Heart right ventricle (tissue), 16 donors: ENCODE measurements around the gene KCNQ1. TPM values are rescaled to one million over a fixed set of nuclear protein-coding genes. Genes with fewer than 3 reads are reported as not detected.

Source experiments
- ATAC-seq, 8 donors: fragments of 200-7000 bp; cut with Tn5 transposase; one replicate each; pipeline ENCODE4 v1.9.1; 2020; ENCODE audit warnings: mild to moderate bottlenecking in 8 of 8, moderate library complexity in 8 of 8, moderate number of reproducible peaks in 1 of 8
- DNase-seq, 2 donors: peaks; one replicate each; pipeline ENCODE4 v3.0.0-alpha.2; 2020
- H3K27ac ChIP-seq, 10 donors: fragments of 200-600 bp; sonication (generic) in 2 of 10; one replicate each; pipeline versions ENCODE4 v1.5.0 to v1.8.0; 2020 to 2022; ENCODE audit warnings: mild to moderate bottlenecking in 3 of 10
- H3K27me3 ChIP-seq, 7 donors: fragments of 200-600 bp; one replicate each; pipeline ENCODE4 v1.8.0; 2021 to 2022; ENCODE audit warnings: mild to moderate bottlenecking in 2 of 7
- H3K36me3 ChIP-seq, 9 donors: fragments of 200-600 bp; sonication (generic) in 1 of 9; one replicate each; pipeline versions ENCODE4 v1.5.0 to v1.8.0; 2020 to 2022; ENCODE audit warnings: mild to moderate bottlenecking in 2 of 9
- H3K4me1 ChIP-seq, 9 donors: fragments of 200-600 bp; sonication (generic) in 1 of 9; one replicate each; pipeline versions ENCODE4 v1.5.0 to v1.8.0; 2020 to 2022; ENCODE audit warnings: mild to moderate bottlenecking in 4 of 9
- H3K4me3 ChIP-seq, 10 donors: fragments of 200-600 bp; sonication (generic) in 2 of 10; one replicate each; pipeline versions ENCODE4 v1.5.0 to v1.8.0; 2020 to 2022; ENCODE audit warnings: mild to moderate bottlenecking in 7 of 10, moderate library complexity in 2 of 10
- H3K9me3 ChIP-seq, 11 donors: fragments of 200-600 bp in 10 of 11; sonication (generic) in 2 of 11; one replicate each; pipeline versions ENCODE4 v1.5.0 to v1.8.0; 2013 to 2022; ENCODE audit warnings: mild to moderate bottlenecking in 2 of 11, control low read depth in 1 of 11, moderate library complexity in 1 of 11
- CTCF ChIP-seq, 9 donors: fragments of 200-600 bp; sonication (generic) in 2 of 9; IDR thresholded peaks; one replicate each; pipeline versions ENCODE4 v1.5.0 to v1.8.0; 2021 to 2022; ENCODE audit warnings: antibody characterized with exemption in 9 of 9, mild to moderate bottlenecking in 5 of 9, moderate library complexity in 1 of 9
- WGBS, 2 donors: extraction: QIAGEN DNeasy Blood & Tissue Kit; methylation state at CpG; one replicate each; pipeline ENCODE4 v1.1.7; 2013; ENCODE audit warnings: inconsistent platforms in 1 of 2; 5-methylcytosine and 5-hydroxymethylcytosine counted together
- intact Hi-C, 10 donors: fragments of 100-400 bp; cut with DNase I; formaldehyde crosslinking; loops; one replicate each; pipeline versions ENCODE4 v1.11.1 to v1.14.2; 2022
- polyA plus RNA-seq, 2 donors: library from polyadenylated mRNA; stranded (reverse); fragments of 200-250 nt; gene quantifications; one replicate each; pipeline ENCODE4 v1.2.3, GENCODE V29; 2013
- total RNA-seq, 10 donors: library from RNA; stranded (reverse); fragmentation: NEBNext Ultra II Directional in 3 of 10; extraction: Animal tissue kit (Norgen Biotek cat#: 25700) in 3 of 10; gene quantifications; one replicate each; pipeline versions ENCODE4 v1.2.1 to v1.2.4, GENCODE V29; 2021 to 2023
- donor health status: Arrhythmogenic right ventricular cardiomyopathy.
- donor health status: ischemic (EF 13 %, LVEDD 7.1; RV severe dilation, severe dysfunction).
- donor health status: healthy with polysubstance abuse.
- donor health status: DM: no; HTN: yes; CAD: no.
- donor health status: DM: no; HTN: no; CAD: no.
- donor health status: ischemic (EF 25% LVEDD 6.9; RV normal size, moderate dysfunction).
- donor health status: ischemic (EF 25% LVEDD 5.7; RV mildly dilated, moderate dysfunction).
- donor health status: healthy.
- donor health status: DM: yes; HTN: yes; CAD: no.
- donor health status: Ischemic cardiomyopathy.
- donor health status: ischemic (EF 35%, LVEDD 5.7; RV mildly dilated, moderate dysfunction).
- donor health status: nonischemic (EF 11% LVEDD 7.7; RV severe dilation, severe dysfunction).
- donor health status: DM: yes; HTN: yes; CAD: no.
- donor health status: PGD.
- donor health status: ischemic (EF 29% LVEDD 5.4; RV normal size, mild dysfunction).
- donor health status: nonischemic (EF 23%, LVEDD 6.1; RV moderate dilation, normal function).

KCNQ1 gene
- total and polyA plus RNA-seq, 12 donors: 19.9 to 48.2 (median 33.7) TPM

GRCh38 chr11:2551131-2551530, 106.3 kb downstream of the KCNQ1 start:
- Histone ChIP-seq H3K4me3 (no peak overlapping the region), H3K27me3 (no peaks in the 10 kb centered on the region), H3K4me1 (peaks cover 0 to 18% (median 0%) of the 10 kb centered on the region in 9 donors), H3K36me3 (no peaks in the 10 kb centered on the region), H3K27ac (no peak overlapping the region), H3K9me3 (no peaks in the 10 kb centered on the region)
- intact Hi-C loops: loop anchor here in 1 of 10 donors (10.0 kb wide), 1 partner anchor 234 kb away; no protein-coding TSS in a partner anchor
- DNase-seq: no peak
- TF ChIP-seq CTCF (IDR thresholded peaks at IDR 0.05): no peak
- ATAC-seq: peak in 1 of 8 donors; percentile 7
- 91 to 95% methylated on average over 12 of the region's 12 CpGs for WGBS, 2 donors

GRCh38 chr11:2552210-2552609, 107.4 kb downstream of the KCNQ1 start:
- Histone ChIP-seq H3K4me1 (peaks cover 0 to 18% (median 0%) of the 10 kb centered on the region in 9 donors), H3K27me3 (no peaks in the 10 kb centered on the region), H3K27ac (no peak overlapping the region), H3K4me3 (no peak overlapping the region), H3K9me3 (peaks cover 0 to under 1% (median 0%) of the 10 kb centered on the region in 11 donors), H3K36me3 (no peaks in the 10 kb centered on the region)
- 90 to 93% methylated on average over 5 of the region's 5 CpGs for WGBS, 2 donors
- no peak for TF ChIP-seq CTCF (IDR thresholded peaks at IDR 0.05)
- intact Hi-C loops: loop anchor here in 1 of 10 donors (10.0 kb wide), 1 partner anchor 233 kb away; no protein-coding TSS in a partner anchor
- ATAC-seq (no peak), DNase-seq (no peak)

GRCh38 chr11:2553198-2553597, 108.4 kb downstream of the KCNQ1 start:
- ATAC-seq (no peak), DNase-seq (no peak)
- no peak overlapping the region for H3K27ac ChIP-seq
- intact Hi-C loops: loop anchor here in 1 of 10 donors (10.0 kb wide), 1 partner anchor 232 kb away; no protein-coding TSS in a partner anchor
- 89 to 98% methylated on average over 2 of the region's 2 CpGs for WGBS, 2 donors
- no peaks in the 10 kb centered on the region for H3K27me3 ChIP-seq
- peaks cover 0 to 18% (median 0%) of the 10 kb centered on the region in 9 donors for H3K4me1 ChIP-seq
- TF ChIP-seq CTCF (IDR thresholded peaks at IDR 0.05): no peak
- no peak overlapping the region for H3K4me3 ChIP-seq
- no peaks in the 10 kb centered on the region for H3K36me3 ChIP-seq
- H3K9me3 ChIP-seq: peaks cover 0 to 7% (median 0%) of the 10 kb centered on the region in 11 donors

GRCh38 chr11:2553886-2554285, 109.1 kb downstream of the KCNQ1 start:
- DNase-seq (no peak), ATAC-seq (no peak)
- H3K36me3 ChIP-seq: no peaks in the 10 kb centered on the region
- TF ChIP-seq CTCF (IDR thresholded peaks at IDR 0.05): no peak
- no peaks in the 10 kb centered on the region for H3K27me3 ChIP-seq
- H3K4me1 ChIP-seq: peaks cover 0 to 18% (median 1%) of the 10 kb centered on the region in 9 donors
- intact Hi-C loops: loop anchor here in 1 of 10 donors (10.0 kb wide), 1 partner anchor 231 kb away; no protein-coding TSS in a partner anchor
- WGBS, 2 donors: 91 to 97% methylated on average over 9 of the region's 9 CpGs
- no peak overlapping the region for H3K4me3 ChIP-seq
- H3K9me3 ChIP-seq: peaks cover 0 to 7% (median 0%) of the 10 kb centered on the region in 11 donors
- no peak overlapping the region for H3K27ac ChIP-seq
